Prostate gland (tissue), 2 donors: ENCODE data around the gene HDHD3. TPM values are rescaled to one million over a fixed set of nuclear protein-coding genes. Genes with fewer than 3 reads are reported as not detected.

Experiments
- DNase-seq: peaks from one replicate; pipeline ENCODE4 v3.0.0-alpha.2; 2019; ENCODE audit warnings: low spot score
- H3K27ac ChIP-seq, 2 donors: fragments of 200-600 bp; sonication (generic); 2 replicates each; pipeline ENCODE4 v1.5.1; 2017 to 2019
- H3K27me3 ChIP-seq: fragments of 200-600 bp; sonication (generic); replicated peaks from 2 replicates; pipeline ENCODE4 v1.5.1; 2019; ENCODE audit not compliant: insufficient read depth
- H3K36me3 ChIP-seq, 2 donors: fragments of 200-600 bp; sonication (generic); 1 replicate in 1 of 2; 2 replicates in 1 of 2; pipeline versions ENCODE4 v1.5.1 to v1.8.1; 2017 to 2019
- H3K4me1 ChIP-seq: fragments of 200-600 bp; sonication (generic); replicated peaks from 2 replicates; pipeline ENCODE4 v1.5.1; 2019
- H3K4me3 ChIP-seq, 2 donors: fragments of 200-600 bp; sonication (generic); 2 replicates each; pipeline ENCODE4 v1.5.1; 2017 to 2019
- H3K9me3 ChIP-seq: fragments of 200-600 bp; sonication (generic); 2 replicates; pipeline ENCODE4 v1.5.1; 2017
- CTCF ChIP-seq, 4 experiments: fragments of 200-600 bp in 2 of 4; fragments of 450-650 bp in 2 of 4; sonication (generic) in 2 of 4; IDR thresholded peaks; 1 replicate in 3 of 4; 2 replicates in 1 of 4; pipeline ENCODE4 v1.5.1; 2016 to 2019; ENCODE audit warnings: antibody characterized with exemption in 4 of 4, mild to moderate bottlenecking in 2 of 4, moderate library complexity in 2 of 4
- POLR2A ChIP-seq: fragments of 450-650 bp; IDR thresholded peaks from one replicate; pipeline ENCODE4 v1.6.1; 2016; ENCODE audit warnings: antibody characterized with exemption, mild to moderate bottlenecking
- POLR2AphosphoS5 ChIP-seq: sonication (generic); formaldehyde crosslinking; IDR thresholded peaks from one replicate; pipeline ENCODE4 v1.6.1; 2017; ENCODE audit warnings: antibody characterized with exemption
- WGBS: methylation state at CpG from one replicate; pipeline ENCODE4 v1.1.5; 2018; 5-methylcytosine and 5-hydroxymethylcytosine counted together
- intact Hi-C: fragments of 100-400 bp; cut with DNase I; formaldehyde crosslinking; loops from one replicate; pipeline ENCODE4 v1.14.2; 2022
- total RNA-seq, 2 donors: library from RNA; depleted of rRNA; stranded (reverse); fragments of >200 nt; gene quantifications; one replicate each; pipeline ENCODE4 v1.1.0, GENCODE V29; 2016

The HDHD3 gene
- total RNA-seq, 2 donors from 2014 or later: 52.2 to 72.1 TPM

- TF ChIP-seq POLR2A (no peak), POLR2AphosphoS5 (no peak), CTCF (IDR thresholded peaks at IDR 0.05) (no peak)
- intact Hi-C loops: no loop called here
- WGBS: 61% methylated on average over 1 of the region's 1 CpG
- no peaks in the 10 kb centered on the region for H3K27me3 ChIP-seq
- no peaks in the 10 kb centered on the region for H3K4me1 ChIP-seq
- no peak overlapping the region for H3K4me3 ChIP-seq
- DNase-seq: no peak
- no peak overlapping the region for H3K27ac ChIP-seq
- H3K36me3 ChIP-seq: no peaks in the 10 kb centered on the region
- no peaks in the 10 kb centered on the region for H3K9me3 ChIP-seq
Observed at GRCh38 chr9:113364951-113365350, 11.8 kb downstream of the HDHD3 start.

GRCh38 chr9:113363336-113363735 lies 13.4 kb downstream of the HDHD3 start:
- no peak overlapping the region for H3K4me3 ChIP-seq
- H3K27ac ChIP-seq: no peak overlapping the region
- H3K4me1 ChIP-seq: no peaks in the 10 kb centered on the region
- intact Hi-C loops: no loop called here
- WGBS: 82% methylated on average over 3 of the region's 3 CpGs
- no peaks in the 10 kb centered on the region for H3K27me3 ChIP-seq
- no peaks in the 10 kb centered on the region for H3K9me3 ChIP-seq
- DNase-seq: no peak
- no peaks in the 10 kb centered on the region for H3K36me3 ChIP-seq
- no peak for TF ChIP-seq POLR2A
- no peak for TF ChIP-seq POLR2AphosphoS5
- no peak for TF ChIP-seq CTCF (IDR thresholded peaks at IDR 0.05)

GRCh38 chr9:113361304-113362018 lies 15.3 kb downstream of the HDHD3 start:
- 32% methylated on average over 7 of the region's 7 CpGs for WGBS
- Histone ChIP-seq H3K27ac (no peak overlapping the region), H3K4me1 (no peaks in the 10 kb centered on the region), H3K9me3 (no peaks in the 10 kb centered on the region), H3K36me3 (no peaks in the 10 kb centered on the region), H3K4me3 (no peak overlapping the region), H3K27me3 (no peaks in the 10 kb centered on the region)
- no peak for TF ChIP-seq CTCF (IDR thresholded peaks at IDR 0.05)
- TF ChIP-seq POLR2AphosphoS5: no peak
- TF ChIP-seq POLR2A: no peak
- intact Hi-C loops: no loop called here
- DNase-seq: no peak

- no peak for TF ChIP-seq POLR2AphosphoS5
- TF ChIP-seq POLR2A: no peak
- no peak for TF ChIP-seq CTCF (IDR thresholded peaks at IDR 0.05)
- 87% methylated on average over 15 of the region's 15 CpGs for WGBS
- Histone ChIP-seq H3K4me1 (no peaks in the 10 kb centered on the region), H3K4me3 (no peak overlapping the region), H3K27ac (no peak overlapping the region), H3K27me3 (no peaks in the 10 kb centered on the region), H3K9me3 (no peaks in the 10 kb centered on the region), H3K36me3 (no peaks in the 10 kb centered on the region)
- intact Hi-C loops: no loop called here
- no peak for DNase-seq
Observed at GRCh38 chr9:113360242-113360842, 16.4 kb downstream of the HDHD3 start.

GRCh38 chr9:113359385-113359784 lies 17.4 kb downstream of the HDHD3 start:
- intact Hi-C loops: no loop called here
- Histone ChIP-seq H3K4me1 (no peaks in the 10 kb centered on the region), H3K36me3 (no peaks in the 10 kb centered on the region), H3K27ac (no peak overlapping the region), H3K27me3 (no peaks in the 10 kb centered on the region), H3K9me3 (no peaks in the 10 kb centered on the region), H3K4me3 (no peak overlapping the region)
- no peak for DNase-seq
- 86% methylated on average over 1 of the region's 1 CpG for WGBS
- TF ChIP-seq POLR2AphosphoS5: no peak
- no peak for TF ChIP-seq CTCF (IDR thresholded peaks at IDR 0.05)
- no peak for TF ChIP-seq POLR2A
